LHCN-M2 (cell line): Measurements from ENCODE around the gene MAPK10. TPM values are rescaled to one million over a fixed set of nuclear protein-coding genes. Genes with fewer than 3 reads are reported as not detected.

Experiments used
- DNase-seq: peaks from one replicate; pipeline ENCODE4 v3.0.0-alpha.2; 2012; ENCODE audit warnings: low read depth
- polyA plus RNA-seq: library from polyadenylated mRNA; unstranded; fragments of >200 nt; gene quantifications from one replicate; pipeline ENCODE4 v1.2.1, GENCODE V29; 2012; ENCODE audit warnings: missing spikeins
- total RNA-seq: library from RNA; depleted of rRNA; stranded (reverse); fragments of >200 nt; gene quantifications from 2 replicates; pipeline ENCODE4 v1.2.3, GENCODE V29; 2014; rRNA removed

Gene MAPK10
- total RNA-seq: 4.3 and 4.4 TPM in 2 replicates
- 1.8 TPM for polyA plus RNA-seq

DNA sequence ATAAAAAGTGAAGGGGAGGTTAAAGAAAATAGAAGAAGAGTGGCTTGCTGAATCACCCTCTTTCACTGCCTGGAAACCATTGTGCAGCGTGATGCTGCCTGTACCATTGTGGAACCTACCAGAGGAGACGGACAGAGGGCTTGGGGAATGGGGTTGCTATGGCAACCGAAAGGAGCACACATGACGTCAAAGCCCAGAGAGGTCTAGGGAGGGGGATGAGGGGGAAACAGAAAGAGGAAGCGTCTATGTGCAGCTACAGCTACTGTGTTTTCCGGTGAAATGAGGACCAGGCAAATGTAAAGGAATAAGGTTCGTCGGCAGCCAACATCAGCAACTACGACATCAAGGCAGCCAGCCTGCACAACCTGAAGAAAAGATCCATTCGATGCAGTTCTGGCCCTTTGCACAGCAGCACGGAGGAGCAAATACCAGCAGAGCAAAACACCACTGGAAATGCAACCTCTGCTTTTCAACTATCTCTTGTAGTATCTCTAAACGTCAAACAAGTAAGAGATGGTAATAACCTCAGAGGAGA, at the start of gene MAPK10:
Gene MAPK10 (minus strand): TSS at position 110 of the 535 bp plus-strand sequence.
- DNase-seq: peak; percentile 86

DNA sequence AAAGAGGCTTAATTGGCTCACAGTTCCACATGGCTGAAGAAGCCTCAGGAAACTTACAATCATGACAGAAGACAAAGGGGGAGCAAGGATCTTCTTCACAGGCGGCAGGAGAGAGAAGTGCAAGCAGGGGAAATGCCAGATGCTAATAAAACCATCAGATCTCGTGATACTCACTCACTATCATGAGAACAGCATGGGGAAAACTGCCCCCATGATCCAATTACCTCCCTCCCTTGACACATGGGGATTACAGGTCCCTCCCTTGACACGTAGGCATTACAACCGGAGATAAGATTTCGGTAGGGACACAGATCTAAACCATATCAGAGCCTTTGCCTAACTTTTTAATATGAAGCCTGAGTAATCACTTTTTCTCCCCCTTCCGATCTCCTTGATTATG, 43.7 kb upstream of the MAPK10 start:
- DNase-seq: no peak

GRCh38 chr4:86401826-86402225, 42.0 kb upstream of the MAPK10 start:
- DNase-seq: no peak

- no peak for DNase-seq
Measured at GRCh38 chr4:86400216-86400615, 40.4 kb upstream of the MAPK10 start.

- no peak for DNase-seq
Measured at GRCh38 chr4:86398187-86398586, 38.3 kb upstream of the MAPK10 start.

DNA sequence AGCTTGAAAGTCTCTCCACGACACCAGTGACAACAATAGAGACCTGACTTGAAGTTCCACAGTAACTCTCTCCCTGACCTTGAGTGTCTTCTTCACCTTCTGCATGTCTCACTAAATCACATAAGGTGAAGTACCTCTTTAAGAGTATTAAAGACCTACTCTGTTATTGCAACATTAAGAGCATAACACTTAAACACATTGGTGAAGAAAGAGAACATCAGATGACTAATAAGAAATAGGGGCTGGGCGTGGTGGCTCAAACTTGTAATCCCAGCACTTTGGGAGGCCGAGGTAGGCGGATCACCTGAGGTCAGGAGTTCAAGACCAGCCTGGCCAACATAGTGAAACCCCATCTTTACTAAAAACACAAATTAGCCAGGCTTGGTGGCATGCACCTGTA, 33.9 kb upstream of the MAPK10 start:
- no peak for DNase-seq

GRCh38 chr4:86389664-86390063, 29.8 kb upstream of the MAPK10 start:
- DNase-seq: no peak

GRCh38 chr4:86388252-86388651, 28.4 kb upstream of the MAPK10 start:
- DNase-seq: no peak

DNA sequence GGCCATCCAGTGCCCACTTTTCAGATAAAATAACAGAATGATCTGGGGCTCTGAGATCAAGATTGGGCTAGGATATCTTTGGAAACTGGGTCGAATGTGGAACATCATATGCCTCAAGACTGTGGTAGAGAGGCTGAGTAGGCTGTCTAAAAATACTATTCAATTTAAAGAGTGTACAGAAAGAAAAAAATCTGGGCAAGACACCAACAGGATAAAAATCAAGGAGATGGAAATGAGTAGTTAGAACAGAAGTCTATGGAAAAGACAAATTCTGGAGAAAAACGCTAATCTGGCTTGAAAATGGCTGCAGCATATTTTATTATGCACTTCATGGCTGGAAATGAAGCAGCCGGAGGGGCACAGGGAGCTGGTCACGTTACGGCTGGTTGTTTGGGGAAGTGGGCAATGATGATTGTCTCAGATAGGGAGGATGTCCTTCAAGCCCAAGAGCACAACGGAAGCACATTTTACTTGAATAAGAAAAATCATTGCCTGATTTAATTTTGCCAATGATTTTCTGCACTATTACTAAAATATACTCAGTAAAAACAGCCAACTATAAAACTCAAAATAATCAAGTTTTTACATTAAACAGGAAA, 27.1 kb upstream of the MAPK10 start:
- DNase-seq: no peak

GRCh38 chr4:86386201-86386600, 26.3 kb upstream of the MAPK10 start:
- DNase-seq: no peak

DNA sequence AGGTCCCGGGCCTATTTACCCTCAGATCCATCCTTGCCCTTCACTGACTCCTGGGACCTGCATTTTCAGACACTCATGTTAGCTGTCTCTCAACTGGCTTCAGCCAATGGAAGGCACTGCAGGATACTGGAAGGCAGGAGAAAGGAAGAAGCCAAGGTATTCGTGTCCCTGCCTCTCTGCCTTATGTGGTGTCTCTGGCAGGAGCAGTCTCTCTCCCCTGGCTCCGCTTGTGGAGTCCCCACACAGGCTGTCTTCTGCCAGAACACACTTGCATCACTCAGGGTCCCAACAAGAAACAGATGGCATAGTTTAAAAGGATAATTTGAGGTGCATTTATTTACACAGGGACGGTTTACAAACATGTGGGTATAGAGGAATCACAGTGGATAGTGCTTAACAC, 21.6 kb upstream of the MAPK10 start:
- DNase-seq: no peak

- no peak for DNase-seq
Measured at GRCh38 chr4:86380181-86380724, 20.4 kb upstream of the MAPK10 start.

DNA sequence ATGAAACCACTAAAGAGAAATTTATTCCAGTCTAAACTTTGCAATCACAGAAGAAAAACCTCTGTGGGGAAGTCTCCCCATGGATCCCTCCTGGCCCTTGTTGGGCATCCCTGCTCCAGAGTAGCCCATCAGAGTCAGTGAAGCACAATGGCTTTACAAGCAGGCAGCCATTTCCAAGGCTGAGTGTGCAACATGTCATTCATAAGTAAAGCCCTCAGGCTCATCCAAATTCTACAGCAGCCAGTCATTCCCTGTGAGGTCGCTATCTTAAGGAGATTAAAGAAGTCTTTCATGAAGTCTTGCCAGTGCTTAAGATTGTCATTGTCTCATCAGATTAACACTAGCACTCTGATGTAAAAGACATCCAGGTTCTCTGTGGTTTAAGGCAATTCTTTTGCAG, 17.0 kb upstream of the MAPK10 start:
- DNase-seq: no peak

GRCh38 chr4:86368433-86368832, 8.6 kb upstream of the MAPK10 start:
- no peak for DNase-seq

DNA sequence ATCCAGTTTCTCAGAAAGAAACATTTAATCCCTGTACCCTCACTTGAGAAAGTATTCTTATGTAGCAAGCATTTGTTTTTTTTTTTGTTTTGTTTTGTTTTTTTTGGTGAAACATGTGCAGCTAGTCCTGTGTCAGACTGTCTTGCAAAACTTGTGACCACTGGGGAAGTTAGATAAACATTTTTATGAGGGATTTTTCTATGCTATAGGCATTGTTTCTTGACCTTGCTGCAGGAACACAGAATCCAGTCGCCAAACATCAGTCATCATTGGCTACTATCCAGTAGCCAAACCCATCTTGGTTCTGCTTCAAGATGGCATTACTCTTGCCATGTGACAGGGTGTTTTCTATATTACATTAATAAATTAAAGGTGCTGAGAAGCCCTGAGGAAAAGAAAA, 7.7 kb upstream of the MAPK10 start:
- peak; percentile 64 for DNase-seq

DNA sequence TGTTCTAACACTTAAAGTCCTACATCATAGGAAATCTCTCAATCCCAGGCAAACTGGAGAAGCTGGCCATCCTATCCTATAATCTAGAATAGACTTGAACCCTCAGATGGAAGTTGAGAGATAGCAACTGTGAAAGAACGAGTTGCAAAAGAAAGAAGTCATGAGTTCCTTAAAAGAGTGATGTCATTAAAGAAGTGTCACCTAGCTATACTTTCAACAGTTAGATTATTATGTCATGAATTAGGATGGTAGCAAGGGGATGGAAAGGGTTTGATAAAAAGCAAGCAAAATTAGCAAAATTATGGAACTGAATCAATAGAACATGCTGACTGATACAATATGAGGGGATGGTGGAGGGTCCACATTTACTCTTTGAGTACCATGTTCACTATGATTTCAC, 7.1 kb upstream of the MAPK10 start:
- DNase-seq: no peak

- DNase-seq: no peak
Measured at GRCh38 chr4:86362510-86362909, 2.7 kb upstream of the MAPK10 start.

- no peak for DNase-seq
Measured at GRCh38 chr4:86358257-86358656, 1.6 kb downstream of the MAPK10 start.

- DNase-seq: peak; percentile 9
Measured at GRCh38 chr4:86357608-86358007, 2.2 kb downstream of the MAPK10 start.

DNA sequence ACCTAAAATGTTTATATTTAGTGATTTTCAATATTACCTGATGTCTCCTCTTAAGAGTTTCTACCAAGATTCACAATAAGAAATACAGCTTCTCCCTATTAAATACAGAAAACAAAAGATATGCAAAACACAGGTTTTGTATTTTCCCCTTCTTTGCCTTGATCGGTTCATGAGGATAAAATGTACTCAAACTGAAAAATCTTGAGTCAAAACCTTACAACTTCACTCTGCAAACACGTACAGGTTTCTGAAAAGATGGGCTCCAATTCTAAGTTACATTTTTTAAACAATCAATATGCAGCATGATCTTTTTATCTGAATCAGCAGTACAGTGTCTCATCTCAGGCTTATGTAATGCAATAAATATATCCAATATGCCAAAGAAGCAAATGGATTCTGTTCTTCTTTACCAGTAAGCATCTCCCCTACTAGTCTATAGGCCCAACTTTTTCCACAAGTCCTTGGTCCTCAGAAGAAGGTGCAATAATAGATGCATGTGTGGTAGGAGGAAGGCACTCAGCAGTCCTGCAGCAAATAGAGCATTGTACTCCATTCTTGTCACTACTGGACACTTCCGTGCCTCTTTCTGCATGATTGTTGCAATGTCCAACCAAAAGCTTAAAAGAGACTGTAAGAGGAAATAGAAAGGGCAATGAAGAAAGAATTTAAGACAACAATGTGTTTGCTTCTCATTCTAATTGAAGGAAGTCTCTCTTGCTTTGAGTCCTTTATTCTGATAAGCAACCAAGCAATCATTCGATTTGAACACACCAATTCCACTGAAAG, 3.2 kb downstream of the MAPK10 start:
- DNase-seq: no peak

DNA sequence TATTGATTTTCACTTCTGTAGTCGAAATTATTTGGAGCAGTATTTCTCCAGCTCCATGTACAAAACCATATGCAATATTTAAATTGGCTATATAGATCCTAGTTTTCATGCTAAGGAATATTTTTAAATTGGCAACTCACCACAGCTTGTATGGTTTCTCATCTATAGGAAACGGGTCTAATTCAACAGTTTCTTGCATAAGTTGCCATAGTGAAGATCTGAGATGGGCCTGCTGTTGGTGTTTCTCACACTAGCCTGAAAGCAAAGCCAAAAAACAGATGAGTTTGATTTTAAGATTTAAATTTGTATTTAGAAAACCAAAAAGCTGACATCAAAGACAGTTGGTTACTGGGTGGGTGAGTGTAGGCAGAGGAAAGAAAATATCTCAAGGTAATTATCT, 5.5 kb downstream of the MAPK10 start:
- DNase-seq: no peak

DNA sequence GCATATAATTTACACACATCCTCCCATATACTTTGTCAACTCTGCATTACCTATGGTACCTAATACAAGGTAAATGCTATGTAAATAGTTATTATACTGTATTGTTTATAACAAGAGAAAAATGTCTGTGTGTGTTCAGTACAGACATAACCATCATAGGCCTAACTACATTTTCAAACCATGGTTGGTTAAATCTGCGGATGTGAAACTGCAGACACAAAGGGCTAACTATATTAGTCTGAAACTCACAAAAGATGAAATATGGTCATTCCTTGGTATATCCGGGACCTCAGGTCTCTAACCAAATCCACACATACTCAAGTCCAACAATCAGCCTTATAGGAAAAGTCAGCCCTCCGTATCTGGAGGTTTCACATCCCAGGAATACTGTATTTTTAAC, 13.5 kb downstream of the MAPK10 start:
- no peak for DNase-seq

DNA sequence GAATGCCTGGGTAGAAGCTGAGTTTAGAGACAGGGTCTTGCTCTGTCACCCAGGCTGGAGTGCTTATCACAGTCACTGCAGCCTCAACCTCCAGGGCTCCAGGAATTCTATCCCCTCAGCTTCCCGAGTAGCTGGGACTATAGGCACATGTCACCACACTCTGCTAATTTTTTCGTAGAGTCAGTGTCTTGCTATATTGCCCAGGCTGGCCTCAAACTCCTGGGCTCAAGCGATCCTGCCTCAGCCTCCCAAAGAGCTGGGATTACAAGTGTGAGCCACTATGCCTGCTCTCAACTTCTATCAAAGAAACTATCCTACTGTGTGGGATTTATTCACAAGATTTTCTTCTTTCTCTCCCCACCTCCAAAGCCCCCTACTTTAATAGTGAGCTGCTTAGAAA, 15.7 kb downstream of the MAPK10 start:
- no peak for DNase-seq
